Hepatocyte (in vitro differentiated cells): ENCODE results near the gene CENPP. TPM values are rescaled to one million over a fixed set of nuclear protein-coding genes. Genes with fewer than 3 reads are reported as not detected.

Experiments
- DNase-seq: peaks from one replicate; pipeline ENCODE4 v3.0.0-alpha.2; 2016; ENCODE audit warnings: low spot score
- H2AFZ ChIP-seq: fragments of 200-600 bp; sonication (generic); 2 replicates; pipeline ENCODE4 v1.6.0; 2016; ENCODE audit warnings: antibody characterized with exemption, mild to moderate bottlenecking
- H3K27ac ChIP-seq: fragments of 200-600 bp; sonication (generic); 2 replicates; pipeline ENCODE4 v1.5.1; 2016; ENCODE audit warnings: mild to moderate bottlenecking
- H3K27me3 ChIP-seq: fragments of 200-600 bp; sonication (generic); 2 replicates; pipeline ENCODE4 v1.6.1; 2016
- H3K36me3 ChIP-seq: fragments of 200-600 bp; sonication (generic); replicated peaks from 2 replicates; pipeline ENCODE4 v1.5.1; 2016; ENCODE audit warnings: low read depth; ENCODE audit not compliant: insufficient read depth
- H3K4me1 ChIP-seq: fragments of 200-600 bp; sonication (generic); 2 replicates; pipeline ENCODE4 v1.5.1; 2016; ENCODE audit warnings: mild to moderate bottlenecking, moderate library complexity; ENCODE audit not compliant: insufficient read depth
- H3K4me2 ChIP-seq: fragments of 200-600 bp; sonication (generic); 2 replicates; pipeline ENCODE4 v1.6.0; 2016
- H3K4me3 ChIP-seq: fragments of 200-600 bp; sonication (generic); 2 replicates; pipeline ENCODE4 v1.5.1; 2016; ENCODE audit warnings: mild to moderate bottlenecking
- H3K79me2 ChIP-seq: fragments of 200-600 bp; sonication (generic); 2 replicates; pipeline ENCODE4 v1.6.0; 2017; ENCODE audit warnings: mild to moderate bottlenecking
- H3K9me2 ChIP-seq: fragments of 200-600 bp; sonication (generic); replicated peaks from 2 replicates; pipeline ENCODE4 v1.6.0; 2017; ENCODE audit warnings: mild to moderate bottlenecking; ENCODE audit not compliant: insufficient read depth
- H3K9me3 ChIP-seq: fragments of 200-600 bp; sonication (generic); 2 replicates; pipeline ENCODE4 v1.5.1; 2016; ENCODE audit warnings: low read depth, mild to moderate bottlenecking
- H4K20me1 ChIP-seq: fragments of 200-600 bp; sonication (generic); 2 replicates; pipeline ENCODE4 v1.6.0; 2016; ENCODE audit warnings: mild to moderate bottlenecking; ENCODE audit not compliant: insufficient read depth, poor library complexity, severe bottlenecking
- EZH2 ChIP-seq: fragments of 200-600 bp; sonication (generic); IDR thresholded peaks from 2 replicates; pipeline ENCODE4 v1.6.1; 2016; ENCODE audit warnings: antibody characterized with exemption, mild to moderate bottlenecking, borderline replicate concordance
- EZH2phosphoT487 ChIP-seq: fragments of 200-600 bp; sonication (generic); IDR thresholded peaks from one replicate; pipeline ENCODE4 v1.6.1; 2018; ENCODE audit warnings: antibody characterized with exemption, mild to moderate bottlenecking, low read depth, moderate library complexity; ENCODE audit not compliant: unreplicated experiment, severe bottlenecking
- WGBS: methylation state at CpG from one replicate; pipeline ENCODE4 v1.1.6; 2016; ENCODE audit warnings: low lambda C conversion rate; ENCODE audit errors: missing lambda C conversion rate; 5-methylcytosine and 5-hydroxymethylcytosine counted together
- polyA plus RNA-seq: library from polyadenylated mRNA; unstranded; fragments of >200 nt; fragmentation: Nextera tagmentation; extraction: Ambion mirVana; gene quantifications from 2 replicates; pipeline ENCODE4 v1.2.1, GENCODE V29; 2016
- total RNA-seq: library from RNA; depleted of rRNA; stranded (reverse); fragments of >200 nt; gene quantifications from 2 replicates; pipeline ENCODE4 v1.2.3, GENCODE V29; 2014
- TF ChIP-seq, protein P1 (sequence below): fragments of 200-600 bp; sonication (generic); IDR thresholded peaks from 2 replicates; pipeline ENCODE4 v1.5.1; 2016; ENCODE audit warnings: antibody characterized with exemption, mild to moderate bottlenecking; ENCODE audit not compliant: poor library complexity

CENPP gene
- total RNA-seq (2.0 and 5.9 TPM in 2 replicates), polyA plus RNA-seq (2.8 and 5.1 TPM in 2 replicates)

DNA sequence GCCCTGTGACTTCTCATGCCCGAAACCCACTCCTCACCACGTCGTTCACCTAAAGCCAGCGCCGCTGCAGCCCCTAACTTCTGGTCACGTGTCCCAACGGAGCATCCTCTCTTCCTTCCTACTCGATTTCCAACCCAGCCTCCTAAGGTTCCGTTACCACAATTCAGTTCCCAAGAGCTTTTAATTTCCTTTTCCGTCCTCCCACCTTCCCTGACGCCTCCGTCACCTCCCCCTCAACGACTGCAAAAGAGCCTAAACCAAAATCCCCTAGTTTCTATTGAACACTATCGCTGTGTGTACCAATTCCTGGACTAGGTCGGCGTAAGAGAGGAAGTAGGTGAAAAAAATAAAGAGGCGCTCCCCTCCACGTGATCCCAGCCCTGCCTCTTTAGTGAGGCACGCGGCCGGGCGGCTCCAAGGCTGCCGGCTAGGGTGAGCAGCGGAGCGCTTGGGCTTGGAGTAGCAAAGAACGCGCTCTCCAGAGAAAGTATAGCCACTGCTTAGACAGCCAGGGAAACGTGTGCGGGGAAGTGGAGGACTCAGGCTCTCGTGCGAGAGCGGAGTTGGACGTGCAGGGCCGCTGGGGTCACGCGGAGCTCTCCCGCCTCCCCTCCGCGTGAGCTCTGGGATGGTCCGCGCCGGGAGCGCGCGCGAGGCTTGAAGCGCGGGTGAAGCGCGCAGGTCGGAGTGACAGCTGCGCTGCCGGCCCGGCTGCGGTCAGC, at the start of gene CENPP, which contains the start of gene NOL8:
CENPP (plus strand) TSS at position 685 of the 722 bp plus-strand sequence.
NOL8 (minus strand) TSS at position 82 of the 722 bp plus-strand sequence. CDS start 1,189 bp downstream, outside the sequence.
- H3K9me3 ChIP-seq: no peaks in the 10 kb centered on the region
- no peak for TF ChIP-seq EZH2
- TF ChIP-seq EZH2phosphoT487: no peak
- TF ChIP-seq, protein P1, sequence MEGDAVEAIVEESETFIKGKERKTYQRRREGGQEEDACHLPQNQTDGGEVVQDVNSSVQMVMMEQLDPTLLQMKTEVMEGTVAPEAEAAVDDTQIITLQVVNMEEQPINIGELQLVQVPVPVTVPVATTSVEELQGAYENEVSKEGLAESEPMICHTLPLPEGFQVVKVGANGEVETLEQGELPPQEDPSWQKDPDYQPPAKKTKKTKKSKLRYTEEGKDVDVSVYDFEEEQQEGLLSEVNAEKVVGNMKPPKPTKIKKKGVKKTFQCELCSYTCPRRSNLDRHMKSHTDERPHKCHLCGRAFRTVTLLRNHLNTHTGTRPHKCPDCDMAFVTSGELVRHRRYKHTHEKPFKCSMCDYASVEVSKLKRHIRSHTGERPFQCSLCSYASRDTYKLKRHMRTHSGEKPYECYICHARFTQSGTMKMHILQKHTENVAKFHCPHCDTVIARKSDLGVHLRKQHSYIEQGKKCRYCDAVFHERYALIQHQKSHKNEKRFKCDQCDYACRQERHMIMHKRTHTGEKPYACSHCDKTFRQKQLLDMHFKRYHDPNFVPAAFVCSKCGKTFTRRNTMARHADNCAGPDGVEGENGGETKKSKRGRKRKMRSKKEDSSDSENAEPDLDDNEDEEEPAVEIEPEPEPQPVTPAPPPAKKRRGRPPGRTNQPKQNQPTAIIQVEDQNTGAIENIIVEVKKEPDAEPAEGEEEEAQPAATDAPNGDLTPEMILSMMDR: no peak
- peak within 1 kb of the TSS; percentile 95 for H3K4me2 ChIP-seq
- H3K79me2 ChIP-seq: peaks cover 22% of the 10 kb centered on the region
- peak within 1 kb of the TSS; percentile 65 for H3K4me3 ChIP-seq
- peak within 1 kb of the TSS; percentile 70 for H2AFZ ChIP-seq
- H3K9me2 ChIP-seq: no peaks in the 10 kb centered on the region
- no peaks in the 10 kb centered on the region for H3K27me3 ChIP-seq
- H3K4me1 ChIP-seq: peaks cover 10% of the 10 kb centered on the region
- H3K27ac ChIP-seq: peak within 1 kb of the TSS; percentile 100
- under 1% methylated on average over 51 of the region's 55 CpGs for WGBS
- DNase-seq: peak; percentile 94
- H4K20me1 ChIP-seq: no peaks in the 10 kb centered on the region
- H3K36me3 ChIP-seq: no peaks in the 10 kb centered on the region

DNA sequence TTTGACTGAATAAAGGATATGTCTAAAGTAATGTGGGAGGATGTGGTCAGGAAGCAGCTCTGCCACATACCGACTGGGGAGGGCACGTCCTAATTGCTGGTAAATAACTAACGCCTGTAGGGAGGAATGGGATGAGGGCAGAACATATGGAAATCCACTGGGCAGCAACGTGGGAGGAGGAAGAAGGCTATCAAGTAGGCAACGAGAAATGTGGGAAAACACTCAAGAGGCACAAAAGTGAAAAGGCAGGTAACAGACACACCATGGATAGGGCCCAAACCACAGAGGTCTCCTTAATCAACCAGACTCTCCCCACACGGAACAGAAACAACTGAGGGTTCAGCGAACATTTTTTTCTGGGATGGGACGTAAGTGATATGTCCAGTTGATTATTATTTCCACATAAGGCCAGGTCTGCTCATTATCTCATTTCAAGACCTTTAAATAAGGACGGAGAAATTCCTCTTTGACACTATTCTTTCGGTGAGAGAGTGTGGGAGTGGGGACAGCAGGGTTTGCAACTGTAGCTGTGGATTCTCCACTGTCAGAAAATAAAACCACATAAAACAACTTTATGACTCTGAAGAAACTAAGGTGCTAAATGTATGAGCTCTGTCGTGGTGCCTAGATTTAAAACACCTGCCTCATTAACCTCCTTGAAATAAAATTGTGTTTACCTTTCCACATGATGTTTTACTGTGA, 49.3 kb upstream of the CENPP start:
- H3K9me3 ChIP-seq: no peaks in the 10 kb centered on the region
- no peak overlapping the region for H3K4me2 ChIP-seq
- no peak overlapping the region for H3K4me3 ChIP-seq
- peaks cover 2% of the 10 kb centered on the region for H3K79me2 ChIP-seq
- H3K27me3 ChIP-seq: no peaks in the 10 kb centered on the region
- H3K4me1 ChIP-seq: no peaks in the 10 kb centered on the region
- WGBS: 88% methylated on average over 11 of the region's 11 CpGs
- H2AFZ ChIP-seq: no peak overlapping the region
- no peak overlapping the region for H3K27ac ChIP-seq
- no peaks in the 10 kb centered on the region for H3K9me2 ChIP-seq
- no peak for DNase-seq
- TF ChIP-seq, protein P1: no peak
- TF ChIP-seq EZH2phosphoT487 (no peak), EZH2 (no peak)
- no peaks in the 10 kb centered on the region for H3K36me3 ChIP-seq
- H4K20me1 ChIP-seq: no peaks in the 10 kb centered on the region

DNA sequence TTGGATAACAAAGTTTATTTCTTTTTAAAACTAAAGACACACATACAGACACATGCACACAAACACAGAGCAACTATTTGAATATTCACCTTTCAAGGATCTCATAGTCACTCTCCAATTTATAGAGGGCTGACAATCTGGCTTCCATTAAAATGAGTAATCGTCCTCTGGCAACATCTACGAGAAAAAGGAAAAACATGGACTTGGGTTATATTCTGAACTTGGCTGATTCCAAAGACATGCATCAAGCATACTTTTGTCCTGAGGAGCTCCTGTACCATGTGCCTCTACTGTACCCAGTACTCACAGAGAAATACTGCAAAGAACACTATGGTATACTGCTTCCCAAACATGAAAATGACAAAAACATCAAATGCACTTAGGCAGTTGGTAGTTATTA, 47.6 kb upstream of the CENPP start:
- no peak for DNase-seq
- H4K20me1 ChIP-seq: no peaks in the 10 kb centered on the region
- H3K36me3 ChIP-seq: no peaks in the 10 kb centered on the region
- TF ChIP-seq, protein P1: no peak
- TF ChIP-seq EZH2: no peak
- no peak for TF ChIP-seq EZH2phosphoT487
- no peaks in the 10 kb centered on the region for H3K9me2 ChIP-seq
- WGBS: 81% methylated on average over 2 of the region's 2 CpGs
- H3K27me3 ChIP-seq: no peaks in the 10 kb centered on the region
- no peak overlapping the region for H3K27ac ChIP-seq
- peaks cover 12% of the 10 kb centered on the region for H3K79me2 ChIP-seq
- H3K4me2 ChIP-seq: no peak overlapping the region
- H3K9me3 ChIP-seq: no peaks in the 10 kb centered on the region
- no peaks in the 10 kb centered on the region for H3K4me1 ChIP-seq
- H2AFZ ChIP-seq: no peak overlapping the region
- no peak overlapping the region for H3K4me3 ChIP-seq
